GM11168 (cell line): Measurements from ENCODE around the gene GPR62.

ENCODE experiments used
- in situ Hi-C: fragments of 300-500 bp; cut with MboI; formaldehyde crosslinking; loops from one replicate; pipeline ENCODE4 v1.12.0; 2022; ENCODE audit warnings: low sequenced_read_pairs; ENCODE audit not compliant: unreplicated experiment

The GPR62 gene

GRCh38 chr3:51953445-51953844 is 1.7 kb upstream of the GPR62 start:
- in situ Hi-C loops, result no loop called here

- in situ Hi-C loops, result no loop called here
Observed at GRCh38 chr3:51954105-51954504, 1.1 kb upstream of the GPR62 start.

DNA sequence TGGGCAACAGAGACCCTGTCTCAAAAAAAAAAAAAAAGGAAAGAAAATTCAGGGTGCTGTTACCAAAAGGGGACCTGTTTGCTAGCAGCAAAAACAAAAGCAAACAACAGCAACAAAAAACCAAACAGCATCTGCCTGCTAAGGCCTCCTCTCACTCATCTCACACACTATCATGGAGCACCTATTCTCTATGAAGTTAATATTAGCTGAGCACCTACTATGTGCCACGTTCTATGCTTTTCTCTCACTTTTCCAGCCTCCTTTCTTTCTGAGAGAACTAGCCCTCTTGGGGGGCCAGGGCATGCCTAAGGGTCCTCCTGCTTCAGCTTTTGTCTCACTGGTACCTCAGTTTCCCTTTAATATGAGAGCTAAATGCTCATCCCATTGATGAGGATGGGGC is 468 bp upstream of the GPR62 start:
- in situ Hi-C loops, result no loop called here

- in situ Hi-C loops, result no loop called here
Observed at GRCh38 chr3:51955893-51956770, 951 bp downstream of the GPR62 start.

GRCh38 chr3:51957520-51958205 is 2.5 kb downstream of the GPR62 start:
- in situ Hi-C loops, result no loop called here

GRCh38 chr3:51958603-51959521 is 3.7 kb downstream of the GPR62 start:
- in situ Hi-C loops, result no loop called here

GRCh38 chr3:51959651-51960050 is 4.5 kb downstream of the GPR62 start:
- in situ Hi-C loops, result no loop called here

GRCh38 chr3:51960386-51960785 is 5.2 kb downstream of the GPR62 start:
- in situ Hi-C loops, result no loop called here

GRCh38 chr3:51961011-51961410 is 5.8 kb downstream of the GPR62 start:
- in situ Hi-C loops, result no loop called here

DNA sequence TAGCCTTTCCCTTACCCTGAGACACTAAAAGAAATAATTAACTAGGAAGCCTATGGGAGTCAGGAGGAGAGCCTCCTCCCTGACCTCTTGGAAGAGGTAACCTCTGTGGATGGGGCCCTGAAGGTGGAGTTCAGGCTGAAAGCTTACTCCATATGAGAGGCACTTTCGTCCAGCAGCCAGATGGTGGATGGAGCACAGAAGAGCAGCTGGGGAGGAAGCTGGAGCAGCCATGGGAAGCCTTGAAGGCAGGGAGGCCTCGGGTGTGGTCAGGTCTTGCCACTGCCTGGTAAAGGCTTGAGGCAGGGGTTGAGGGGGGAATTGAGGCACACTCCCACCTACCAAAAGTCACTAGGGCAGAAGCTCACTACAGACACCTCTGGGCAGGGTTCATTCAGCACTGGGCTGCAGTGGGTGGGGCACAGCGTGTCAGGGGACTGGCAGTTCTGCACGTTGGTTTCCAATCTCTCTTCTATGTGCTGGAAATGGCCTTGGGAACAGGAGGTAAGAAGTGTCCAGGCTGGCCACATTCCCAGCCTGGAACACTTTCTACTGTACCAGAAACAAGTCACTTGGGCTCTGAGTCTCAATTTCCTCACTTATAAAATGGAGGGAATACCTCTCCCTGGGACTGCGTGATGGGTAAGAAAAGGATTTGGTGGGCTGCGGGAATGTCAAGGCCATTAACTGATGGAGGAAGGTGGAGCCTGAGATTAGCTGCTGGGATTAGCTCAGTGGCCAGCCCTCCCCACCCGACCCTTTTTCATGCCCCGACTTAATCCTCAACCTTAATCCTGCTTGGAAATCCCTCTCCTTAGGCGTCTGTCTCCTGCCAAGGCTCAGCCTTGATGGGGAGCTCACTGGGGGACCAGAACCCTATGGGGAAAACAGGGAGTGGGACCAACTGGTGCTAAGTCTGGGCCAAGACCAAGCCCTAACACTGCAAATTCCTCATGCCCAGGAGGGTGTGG is 6.7 kb downstream of the GPR62 start:
- in situ Hi-C loops, result no loop called here

- in situ Hi-C loops, result no loop called here
Observed at GRCh38 chr3:51962854-51963530, 7.8 kb downstream of the GPR62 start.

- in situ Hi-C loops, result no loop called here
Observed at GRCh38 chr3:51963951-51964451, 8.8 kb downstream of the GPR62 start.

DNA sequence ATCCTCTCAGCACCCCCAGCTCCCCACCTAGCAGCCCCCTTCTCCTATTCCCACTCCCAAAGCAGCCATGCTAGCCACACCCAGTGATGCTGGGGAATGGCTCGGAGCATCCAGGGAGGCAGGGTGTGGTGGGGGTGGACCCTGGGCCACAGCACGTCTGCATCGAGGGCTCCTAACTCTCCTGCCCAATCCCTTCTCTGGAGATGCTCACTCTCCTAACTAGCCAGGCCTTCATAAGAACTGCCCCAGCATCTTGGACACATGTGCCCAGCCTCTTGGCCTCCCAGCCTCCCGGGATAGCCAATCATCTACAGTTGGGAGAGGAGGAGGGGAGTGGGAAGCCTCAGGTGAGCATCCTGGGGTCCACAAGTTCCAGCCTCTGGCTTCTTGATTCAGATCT is 9.3 kb downstream of the GPR62 start:
- in situ Hi-C loops, result no loop called here

DNA sequence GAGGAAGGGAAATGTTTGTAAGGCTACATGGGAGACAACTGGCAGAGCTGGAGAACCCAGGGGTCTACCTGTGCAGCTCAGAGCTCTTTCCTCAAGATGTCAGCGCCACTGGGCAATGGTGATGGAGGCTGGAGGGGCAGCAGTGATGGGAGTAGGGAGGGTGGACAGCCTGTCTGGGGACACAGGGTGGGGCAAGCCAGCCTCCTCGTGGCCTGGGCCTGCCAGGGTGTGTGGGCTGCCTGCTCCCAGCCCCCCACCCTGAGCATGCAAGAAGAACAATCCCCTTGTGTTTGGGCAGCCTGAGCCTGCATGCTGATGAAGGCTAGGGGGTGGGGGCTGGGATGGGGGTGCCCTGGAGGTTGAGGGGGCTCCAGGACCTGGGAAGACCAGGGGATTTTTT is 10.8 kb downstream of the GPR62 start:
- in situ Hi-C loops, result no loop called here

- in situ Hi-C loops, result no loop called here
Observed at GRCh38 chr3:51966486-51966885, 11.3 kb downstream of the GPR62 start.

- in situ Hi-C loops, result no loop called here
Observed at GRCh38 chr3:51966922-51967383, 11.8 kb downstream of the GPR62 start.

DNA sequence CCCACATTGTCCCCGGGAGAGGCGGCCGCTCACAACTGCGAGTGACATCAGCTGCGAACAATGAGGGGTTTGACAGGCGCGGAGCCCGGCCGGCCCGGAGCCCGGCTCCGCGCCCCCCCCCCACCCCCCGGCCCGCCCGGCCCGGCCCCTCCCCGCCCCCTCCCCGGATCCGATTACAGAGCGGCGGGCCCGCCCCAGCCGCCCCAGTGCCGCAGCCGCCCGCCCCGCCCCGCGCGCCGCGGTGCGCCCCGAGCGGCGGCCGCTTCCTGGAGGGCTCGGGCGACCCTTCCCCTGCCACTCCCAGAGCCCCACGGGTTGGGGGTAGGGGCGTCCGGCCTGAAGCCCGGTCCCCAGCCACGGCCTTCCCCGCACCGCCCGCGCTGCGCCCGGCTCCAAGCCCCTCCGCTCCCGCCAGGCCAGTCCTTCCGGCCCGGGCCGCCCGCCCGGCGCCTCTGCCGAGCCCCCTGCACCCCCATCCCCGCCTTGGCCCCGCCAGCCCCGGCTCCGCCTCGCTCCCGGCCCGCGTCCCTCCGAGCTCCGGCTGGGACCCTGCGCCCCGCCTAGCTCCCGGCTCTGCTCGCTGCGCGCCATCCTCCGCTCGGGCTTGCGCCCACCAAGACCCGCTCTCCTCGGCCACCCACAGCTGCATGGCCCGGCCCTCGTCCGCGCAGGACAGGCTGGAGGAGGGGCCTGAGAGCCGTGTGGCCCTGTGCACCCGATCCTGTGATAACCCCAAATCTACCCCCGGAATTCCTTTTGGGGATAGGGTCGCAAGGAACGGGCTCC is 12.4 kb downstream of the GPR62 start, which contains the start of gene PCBP4:
PCBP4 (minus strand) TSS at position 71 of the 786 bp plus-strand sequence. CDS start 6,214 bp downstream, outside the sequence.
- in situ Hi-C loops, result no loop called here
